ENCODE data around the gene LRMDA. TPM values are rescaled to one million over a fixed set of nuclear protein-coding genes. Genes with fewer than 3 reads are reported as not detected.
A peak's percentile ranks its signal among the peaks of the same experiment; 100 is the strongest.

The LRMDA gene
- total and polyA plus RNA-seq, 2 of the 13 experiments (the other 11 are each of a cell fraction or from before 2014, with no cell fraction given): 13.4 to 22.0 TPM

DNA sequence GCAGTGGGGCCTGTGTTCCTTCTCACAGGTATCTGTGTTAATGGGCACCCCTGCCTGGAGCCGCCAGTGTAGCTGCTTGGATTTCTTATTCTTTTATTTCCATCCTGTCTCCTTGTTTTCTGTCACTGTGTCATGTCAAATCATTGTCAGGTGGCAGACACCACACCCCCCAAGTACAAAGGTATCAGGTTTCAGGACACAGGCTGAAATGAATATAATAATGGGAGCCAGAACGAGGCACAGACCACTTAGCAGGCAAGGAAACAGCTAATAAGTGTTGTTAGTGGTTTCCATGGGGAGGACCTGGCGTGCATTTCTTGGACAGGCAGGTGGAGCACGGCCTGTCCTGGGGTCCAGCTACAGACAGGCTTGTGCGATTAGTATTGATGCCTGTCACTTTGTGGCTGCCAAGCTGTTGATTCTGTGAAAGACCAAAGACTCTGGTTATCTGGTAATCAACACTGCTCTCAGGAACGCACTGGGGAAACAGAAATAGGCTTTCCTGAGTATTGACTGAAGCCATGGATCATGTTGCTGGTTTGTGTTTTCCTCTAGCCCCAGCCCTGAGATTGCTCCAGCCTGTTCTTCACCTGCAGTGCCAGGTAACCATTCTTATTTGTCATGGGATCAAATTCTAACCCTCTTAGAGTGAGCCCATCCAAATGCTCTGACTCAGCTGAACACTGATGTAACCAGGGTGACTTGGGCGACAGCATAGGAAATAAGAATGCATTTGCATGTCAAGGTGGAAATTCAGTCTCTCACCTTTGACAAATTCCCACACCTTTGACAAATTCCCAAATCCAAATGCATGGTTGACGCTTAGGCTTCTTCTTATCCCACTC is 1002.0 kb downstream of the LRMDA start (continued):
- TF ChIP-seq, protein P1, sequence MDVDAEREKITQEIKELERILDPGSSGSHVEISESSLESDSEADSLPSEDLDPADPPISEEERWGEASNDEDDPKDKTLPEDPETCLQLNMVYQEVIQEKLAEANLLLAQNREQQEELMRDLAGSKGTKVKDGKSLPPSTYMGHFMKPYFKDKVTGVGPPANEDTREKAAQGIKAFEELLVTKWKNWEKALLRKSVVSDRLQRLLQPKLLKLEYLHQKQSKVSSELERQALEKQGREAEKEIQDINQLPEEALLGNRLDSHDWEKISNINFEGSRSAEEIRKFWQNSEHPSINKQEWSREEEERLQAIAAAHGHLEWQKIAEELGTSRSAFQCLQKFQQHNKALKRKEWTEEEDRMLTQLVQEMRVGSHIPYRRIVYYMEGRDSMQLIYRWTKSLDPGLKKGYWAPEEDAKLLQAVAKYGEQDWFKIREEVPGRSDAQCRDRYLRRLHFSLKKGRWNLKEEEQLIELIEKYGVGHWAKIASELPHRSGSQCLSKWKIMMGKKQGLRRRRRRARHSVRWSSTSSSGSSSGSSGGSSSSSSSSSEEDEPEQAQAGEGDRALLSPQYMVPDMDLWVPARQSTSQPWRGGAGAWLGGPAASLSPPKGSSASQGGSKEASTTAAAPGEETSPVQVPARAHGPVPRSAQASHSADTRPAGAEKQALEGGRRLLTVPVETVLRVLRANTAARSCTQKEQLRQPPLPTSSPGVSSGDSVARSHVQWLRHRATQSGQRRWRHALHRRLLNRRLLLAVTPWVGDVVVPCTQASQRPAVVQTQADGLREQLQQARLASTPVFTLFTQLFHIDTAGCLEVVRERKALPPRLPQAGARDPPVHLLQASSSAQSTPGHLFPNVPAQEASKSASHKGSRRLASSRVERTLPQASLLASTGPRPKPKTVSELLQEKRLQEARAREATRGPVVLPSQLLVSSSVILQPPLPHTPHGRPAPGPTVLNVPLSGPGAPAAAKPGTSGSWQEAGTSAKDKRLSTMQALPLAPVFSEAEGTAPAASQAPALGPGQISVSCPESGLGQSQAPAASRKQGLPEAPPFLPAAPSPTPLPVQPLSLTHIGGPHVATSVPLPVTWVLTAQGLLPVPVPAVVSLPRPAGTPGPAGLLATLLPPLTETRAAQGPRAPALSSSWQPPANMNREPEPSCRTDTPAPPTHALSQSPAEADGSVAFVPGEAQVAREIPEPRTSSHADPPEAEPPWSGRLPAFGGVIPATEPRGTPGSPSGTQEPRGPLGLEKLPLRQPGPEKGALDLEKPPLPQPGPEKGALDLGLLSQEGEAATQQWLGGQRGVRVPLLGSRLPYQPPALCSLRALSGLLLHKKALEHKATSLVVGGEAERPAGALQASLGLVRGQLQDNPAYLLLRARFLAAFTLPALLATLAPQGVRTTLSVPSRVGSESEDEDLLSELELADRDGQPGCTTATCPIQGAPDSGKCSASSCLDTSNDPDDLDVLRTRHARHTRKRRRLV (CRISPR knock-in tag; IDR thresholded peaks at IDR 0.05): no peak
- TF ChIP-seq HDAC1 (CRISPR knock-in tag; IDR thresholded peaks at IDR 0.05): peak; percentile 27; the same call in 1 of the 2 replicates
- no peak for TF ChIP-seq ZFP90 (CRISPR knock-in tag; IDR thresholded peaks at IDR 0.05; ENCODE audit: borderline replicate concordance)
- TF ChIP-seq ELF4 (CRISPR knock-in tag; IDR thresholded peaks at IDR 0.05; ENCODE audit: borderline replicate concordance): no peak
- no peak for TF ChIP-seq ADNP (CRISPR knock-in tag; IDR thresholded peaks at IDR 0.05)
- TF ChIP-seq ZNF781 (CRISPR knock-in tag; IDR thresholded peaks at IDR 0.05; ENCODE audit: borderline replicate concordance, not compliant biosample characterization): no peak
- no peak for TF ChIP-seq KMT2B (CRISPR knock-in tag; IDR thresholded peaks at IDR 0.05)
- no peak for TF ChIP-seq ZNF720 (CRISPR knock-in tag; IDR thresholded peaks at IDR 0.05)
- no peak for TF ChIP-seq NR2F1 (CRISPR knock-in tag; IDR thresholded peaks at IDR 0.05)

Data from HepG2 (cell line).